Measurements from ENCODE around the gene GAA. TPM values are rescaled to one million over a fixed set of nuclear protein-coding genes. Genes with fewer than 3 reads are reported as not detected.
A peak's percentile ranks its signal among the peaks of the same experiment; 100 is the strongest.

The GAA gene
- total and polyA plus RNA-seq, 10 of the 15 experiments (the other 5 are each of a cell fraction or from before 2014, with no cell fraction given), result 0.18 to 10.5 (median 4.1) TPM

- TF ChIP-seq ZBTB40 (IDR thresholded peaks at IDR 0.05; ENCODE audit: borderline replicate concordance), result no peak
- no peak for TF ChIP-seq PRDM15 (CRISPR knock-in tag; IDR thresholded peaks at IDR 0.05)
- TF ChIP-seq E4F1 (IDR thresholded peaks at IDR 0.05; ENCODE audit: borderline replicate concordance, partially characterized antibody), result no peak
- TF ChIP-seq NRF1 (conservative IDR thresholded peaks at IDR 0.05; ENCODE audit: low read depth, low read length), result peak; percentile 32; the same call in 1 of the 2 replicates
- TF ChIP-seq, protein P1, sequence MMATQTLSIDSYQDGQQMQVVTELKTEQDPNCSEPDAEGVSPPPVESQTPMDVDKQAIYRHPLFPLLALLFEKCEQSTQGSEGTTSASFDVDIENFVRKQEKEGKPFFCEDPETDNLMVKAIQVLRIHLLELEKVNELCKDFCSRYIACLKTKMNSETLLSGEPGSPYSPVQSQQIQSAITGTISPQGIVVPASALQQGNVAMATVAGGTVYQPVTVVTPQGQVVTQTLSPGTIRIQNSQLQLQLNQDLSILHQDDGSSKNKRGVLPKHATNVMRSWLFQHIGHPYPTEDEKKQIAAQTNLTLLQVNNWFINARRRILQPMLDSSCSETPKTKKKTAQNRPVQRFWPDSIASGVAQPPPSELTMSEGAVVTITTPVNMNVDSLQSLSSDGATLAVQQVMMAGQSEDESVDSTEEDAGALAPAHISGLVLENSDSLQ (IDR thresholded peaks at IDR 0.05), result peak; percentile 80
- TF ChIP-seq ZNF274 (IDR thresholded peaks at IDR 0.05; ENCODE audit: insufficient read depth, insufficient read length), result no peak
- TF ChIP-seq CBFB (IDR thresholded peaks at IDR 0.05; ENCODE audit: low read depth), result peak; percentile 80; the same call in 1 of the 2 replicates
- no peak; the same call in 1 of the 2 replicates for TF ChIP-seq TCF12 (IDR thresholded peaks at IDR 0.05; ENCODE audit: low read depth, low read length)
- no peak for TF ChIP-seq ZBTB11 (CRISPR knock-in tag; IDR thresholded peaks at IDR 0.05)
- no peak for TF ChIP-seq SIX5 (IDR thresholded peaks at IDR 0.05; ENCODE audit: low read depth, low read length, severe bottlenecking)
- no peak for TF ChIP-seq TBL1XR1 (IDR thresholded peaks at IDR 0.05; ENCODE audit: low read depth, low read length)
- no peak for TF ChIP-seq SMAD1 (IDR thresholded peaks at IDR 0.05; ENCODE audit: low read depth, partially characterized antibody)
- peak; percentile 87 for TF ChIP-seq POLR2AphosphoS5 (IDR thresholded peaks at IDR 0.05; ENCODE audit: low read length)
Measured at GRCh38 chr17:80147035-80147822, 45.8 kb downstream of the GAA start, which contains the start of gene EIF4A3 (continued).

All from GM12878 (cell line).